Heart left ventricle (tissue), 16 donors: ENCODE data around the gene RALGPS1. TPM values are rescaled to one million over a fixed set of nuclear protein-coding genes. Genes with fewer than 3 reads are reported as not detected.

Source experiments
- ATAC-seq, 4 donors: fragments of 200-7000 bp; cut with Tn5 transposase; one replicate each; pipeline ENCODE4 v1.9.1; 2020 to 2022; ENCODE audit warnings: moderate library complexity in 4 of 4, mild to moderate bottlenecking in 3 of 4, moderate number of reproducible peaks in 1 of 4
- DNase-seq, 5 donors: peaks; one replicate each; pipeline ENCODE4 v3.0.0-alpha.2; 2020
- H3K27ac ChIP-seq, 12 donors: fragments of 200-600 bp; sonication (generic) in 4 of 12; one replicate each; pipeline versions ENCODE4 v1.5.0 to v1.8.0; 2016 to 2022; ENCODE audit warnings: mild to moderate bottlenecking in 2 of 12
- H3K27me3 ChIP-seq, 9 donors: fragments of 200-600 bp; sonication (generic) in 2 of 9; one replicate each; pipeline versions ENCODE4 v1.5.1 to v1.8.0; 2016 to 2022; ENCODE audit warnings: mild to moderate bottlenecking in 3 of 9
- H3K36me3 ChIP-seq, 9 donors: fragments of 200-600 bp; sonication (generic) in 2 of 9; one replicate each; pipeline versions ENCODE4 v1.5.0 to v1.8.0; 2018 to 2022; ENCODE audit warnings: mild to moderate bottlenecking in 2 of 9
- H3K4me1 ChIP-seq, 12 donors: fragments of 200-600 bp; sonication (generic) in 4 of 12; one replicate each; pipeline versions ENCODE4 v1.5.0 to v1.8.0; 2016 to 2022; ENCODE audit warnings: mild to moderate bottlenecking in 3 of 12
- H3K4me3 ChIP-seq, 12 donors: fragments of 200-600 bp; sonication (generic) in 4 of 12; one replicate each; pipeline versions ENCODE4 v1.5.0 to v1.8.0; 2017 to 2022; ENCODE audit warnings: mild to moderate bottlenecking in 9 of 12, moderate library complexity in 4 of 12
- H3K9me3 ChIP-seq, 12 donors: fragments of 200-600 bp; sonication (generic) in 4 of 12; one replicate each; pipeline versions ENCODE4 v1.5.0 to v1.8.0; 2016 to 2022; ENCODE audit warnings: mild to moderate bottlenecking in 1 of 12
- POLR2A ChIP-seq, 2 donors: fragments of 450-650 bp; IDR thresholded peaks; one replicate each; pipeline ENCODE4 v1.6.1; 2017; ENCODE audit warnings: antibody characterized with exemption in 2 of 2, mild to moderate bottlenecking in 2 of 2, moderate library complexity in 2 of 2
- WGBS, 4 donors: extraction: QIAGEN DNeasy Blood & Tissue Kit in 2 of 4; methylation state at CpG; one replicate each; pipeline versions ENCODE4 v1.1.5 to v1.1.7; 2013 to 2018; 5-methylcytosine and 5-hydroxymethylcytosine counted together
- intact Hi-C, 10 donors: fragments of 100-400 bp; cut with DNase I; formaldehyde crosslinking; loops; one replicate each; pipeline versions ENCODE4 v1.11.1 to v1.14.2; 2022
- polyA plus RNA-seq, 2 donors: library from polyadenylated mRNA; stranded (reverse); fragments of 200-250 nt; gene quantifications; one replicate each; pipeline ENCODE4 v1.2.3, GENCODE V29; 2013
- total RNA-seq, 9 donors: library from RNA; depleted of rRNA in 2 of 9; stranded (reverse); fragments of >200 nt in 2 of 9; fragmentation: NEBNext Ultra II Directional in 3 of 9; extraction: Animal tissue kit (Norgen Biotek cat#: 25700) in 3 of 9; gene quantifications; one replicate each; pipeline versions ENCODE4 v1.1.0 to v1.2.4, GENCODE V29; 2016 to 2023
- TF ChIP-seq, protein P1 (sequence below), 12 donors: fragments of 200-600 bp; sonication (generic) in 4 of 12; IDR thresholded peaks; one replicate each; pipeline versions ENCODE4 v1.5.0 to v1.8.0; 2018 to 2022; ENCODE audit warnings: antibody characterized with exemption in 12 of 12, mild to moderate bottlenecking in 5 of 12
- donor health status: ischemic (EF 13 %, LVEDD 7.1; RV severe dilation, severe dysfunction).
- donor health status: healthy with polysubstance abuse.
- donor health status: DM: no; HTN: yes; CAD: no.
- donor health status: DM: no; HTN: no; CAD: no.
- donor health status: ischemic (EF 25% LVEDD 6.9; RV normal size, moderate dysfunction).
- donor health status: ischemic (EF 25% LVEDD 5.7; RV mildly dilated, moderate dysfunction).
- donor health status: healthy.
- donor health status: DM: yes; HTN: yes; CAD: no.
- donor health status: ischemic (EF 35%, LVEDD 5.7; RV mildly dilated, moderate dysfunction).
- donor health status: nonischemic (EF 11% LVEDD 7.7; RV severe dilation, severe dysfunction).
- donor health status: DM: yes; HTN: yes; CAD: no.
- donor health status: PGD.
- donor health status: ischemic (EF 29% LVEDD 5.4; RV normal size, mild dysfunction).
- donor health status: nonischemic (EF 23%, LVEDD 6.1; RV moderate dilation, normal function).

Gene RALGPS1
- total and polyA plus RNA-seq, 11 donors, result 8.0 to 21.8 (median 14.4) TPM

DNA sequence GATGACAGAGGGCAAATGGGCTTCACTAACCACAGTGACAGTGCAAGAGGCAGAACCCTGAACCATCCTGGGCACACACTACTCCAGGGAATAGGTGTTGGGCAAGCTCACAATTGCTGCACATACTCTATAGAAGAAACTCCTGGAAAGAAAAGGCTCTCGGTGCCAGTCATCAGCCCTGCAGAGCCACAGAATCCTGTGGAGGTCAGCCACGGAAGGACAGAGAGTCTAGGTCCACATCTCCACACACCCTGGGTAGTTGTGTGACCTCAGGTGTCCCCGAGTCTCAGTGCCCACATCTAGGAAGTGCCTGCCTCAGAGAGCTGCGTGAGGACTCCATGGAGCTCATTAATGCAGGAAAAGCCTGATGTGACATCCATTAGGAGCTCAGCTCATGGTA lies 223.9 kb downstream of the RALGPS1 start:
- Histone ChIP-seq H3K9me3 (no peaks in the 10 kb centered on the region), H3K4me3 (no peak overlapping the region), H3K27me3 (no peaks in the 10 kb centered on the region), H3K4me1 (peaks cover 0 to 47% (median 26%) of the 10 kb centered on the region in 12 donors), H3K27ac (no peak overlapping the region), H3K36me3 (no peaks in the 10 kb centered on the region)
- TF ChIP-seq POLR2A (IDR thresholded peaks at IDR 0.05), result no peak
- TF ChIP-seq, protein P1, sequence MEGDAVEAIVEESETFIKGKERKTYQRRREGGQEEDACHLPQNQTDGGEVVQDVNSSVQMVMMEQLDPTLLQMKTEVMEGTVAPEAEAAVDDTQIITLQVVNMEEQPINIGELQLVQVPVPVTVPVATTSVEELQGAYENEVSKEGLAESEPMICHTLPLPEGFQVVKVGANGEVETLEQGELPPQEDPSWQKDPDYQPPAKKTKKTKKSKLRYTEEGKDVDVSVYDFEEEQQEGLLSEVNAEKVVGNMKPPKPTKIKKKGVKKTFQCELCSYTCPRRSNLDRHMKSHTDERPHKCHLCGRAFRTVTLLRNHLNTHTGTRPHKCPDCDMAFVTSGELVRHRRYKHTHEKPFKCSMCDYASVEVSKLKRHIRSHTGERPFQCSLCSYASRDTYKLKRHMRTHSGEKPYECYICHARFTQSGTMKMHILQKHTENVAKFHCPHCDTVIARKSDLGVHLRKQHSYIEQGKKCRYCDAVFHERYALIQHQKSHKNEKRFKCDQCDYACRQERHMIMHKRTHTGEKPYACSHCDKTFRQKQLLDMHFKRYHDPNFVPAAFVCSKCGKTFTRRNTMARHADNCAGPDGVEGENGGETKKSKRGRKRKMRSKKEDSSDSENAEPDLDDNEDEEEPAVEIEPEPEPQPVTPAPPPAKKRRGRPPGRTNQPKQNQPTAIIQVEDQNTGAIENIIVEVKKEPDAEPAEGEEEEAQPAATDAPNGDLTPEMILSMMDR (IDR thresholded peaks at IDR 0.05), result no peak
- WGBS, 4 donors, result 88 to 98% (median 97%) methylated on average over 4 of the region's 4 CpGs
- DNase-seq, result peak in 1 of 5 donors; percentile 10
- no peak for ATAC-seq
- intact Hi-C loops, result loop anchor here in 1 of 10 donors (5.0 kb wide), 1 partner anchor 59 kb away; no protein-coding TSS in a partner anchor

DNA sequence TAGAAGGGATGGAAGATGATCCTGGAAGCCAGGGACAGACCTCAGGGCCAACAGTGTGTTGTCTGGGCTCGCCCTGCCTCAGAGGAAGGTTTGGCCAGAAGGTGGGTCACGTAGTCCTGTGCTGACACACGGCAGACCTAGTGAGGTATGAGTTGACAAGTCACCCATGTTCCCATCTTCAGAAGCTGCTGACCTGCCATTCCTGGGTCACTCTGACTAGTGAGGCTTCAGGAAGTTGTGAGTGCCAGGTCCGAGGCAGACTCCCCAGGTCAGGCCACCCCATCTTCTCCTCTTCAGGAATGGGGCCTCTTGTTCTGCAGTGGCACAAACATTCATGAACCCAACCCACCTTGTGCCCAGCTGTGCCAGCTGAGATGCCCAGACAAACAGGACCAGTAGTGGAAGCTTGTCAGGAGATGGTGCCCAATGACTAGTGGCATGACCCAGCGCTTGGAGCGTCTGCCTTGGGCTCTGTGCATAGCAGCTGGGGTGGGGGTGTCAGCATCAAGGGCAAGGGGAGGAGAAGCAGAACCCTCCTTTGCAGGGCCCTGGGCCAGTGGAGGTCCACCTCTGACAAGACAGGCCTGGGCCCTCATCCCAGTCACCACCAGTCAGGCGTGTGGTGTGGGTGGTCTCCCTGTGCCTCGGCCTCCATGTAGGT lies 224.6 kb downstream of the RALGPS1 start:
- WGBS, 4 donors, result 93 to 98% (median 96%) methylated on average over 8 of the region's 8 CpGs
- Histone ChIP-seq H3K4me1 (peaks cover 0 to 41% (median 19%) of the 10 kb centered on the region in 12 donors), H3K9me3 (no peaks in the 10 kb centered on the region), H3K36me3 (no peaks in the 10 kb centered on the region), H3K4me3 (no peak overlapping the region), H3K27ac (no peak overlapping the region), H3K27me3 (no peaks in the 10 kb centered on the region)
- no peak for TF ChIP-seq POLR2A (IDR thresholded peaks at IDR 0.05)
- TF ChIP-seq, protein P1 (IDR thresholded peaks at IDR 0.05), result no peak
- intact Hi-C loops, result loop anchor here in 1 of 10 donors (5.0 kb wide), 1 partner anchor 58 kb away; no protein-coding TSS in a partner anchor
- ATAC-seq (no peak), DNase-seq (peak in 1 of 5 donors; percentile 16)

DNA sequence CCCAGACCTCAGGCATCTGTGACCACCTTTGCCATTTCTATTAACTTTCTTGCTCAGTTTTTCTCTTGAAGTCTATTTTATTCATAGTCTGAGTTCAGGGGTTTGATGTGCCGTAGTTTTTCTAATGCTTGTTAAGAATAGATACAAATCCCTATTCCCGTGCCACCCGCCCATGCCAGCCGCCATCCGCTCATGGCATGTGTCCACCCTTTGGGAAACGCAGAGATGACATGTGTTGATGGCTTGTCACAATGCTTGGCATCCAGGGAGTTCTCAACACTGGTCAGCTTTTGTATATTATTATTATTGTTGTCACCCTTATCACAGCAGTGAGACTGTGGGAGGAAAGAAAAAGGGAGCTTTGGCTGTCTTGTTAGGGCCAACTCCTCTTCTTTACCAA lies 225.2 kb downstream of the RALGPS1 start:
- DNase-seq, result peak in 1 of 5 donors; percentile 5
- no peaks in the 10 kb centered on the region for H3K27me3 ChIP-seq
- TF ChIP-seq, protein P1 (IDR thresholded peaks at IDR 0.05), result no peak
- TF ChIP-seq POLR2A (IDR thresholded peaks at IDR 0.05), result no peak
- 89 to 95% (median 91%) methylated on average over 6 of the region's 6 CpGs for WGBS, 4 donors
- no peak for ATAC-seq
- no peak overlapping the region for H3K4me3 ChIP-seq
- no peaks in the 10 kb centered on the region for H3K36me3 ChIP-seq
- H3K9me3 ChIP-seq, result no peaks in the 10 kb centered on the region
- intact Hi-C loops, result loop anchor here in 1 of 10 donors (5.0 kb wide), 1 partner anchor 58 kb away; no protein-coding TSS in a partner anchor
- no peak overlapping the region for H3K27ac ChIP-seq
- peaks cover 0 to 41% (median 17%) of the 10 kb centered on the region in 12 donors for H3K4me1 ChIP-seq

- DNase-seq (peak in 1 of 5 donors; percentile 9), ATAC-seq (no peak)
- H3K36me3 ChIP-seq, result no peaks in the 10 kb centered on the region
- no peaks in the 10 kb centered on the region for H3K27me3 ChIP-seq
- H3K27ac ChIP-seq, result no peak overlapping the region
- no peak for TF ChIP-seq POLR2A (IDR thresholded peaks at IDR 0.05)
- TF ChIP-seq, protein P1 (IDR thresholded peaks at IDR 0.05), result no peak
- H3K9me3 ChIP-seq, result no peaks in the 10 kb centered on the region
- H3K4me3 ChIP-seq, result no peak overlapping the region
- intact Hi-C loops, result no loop called here
- peaks cover 0 to 40% (median 16%) of the 10 kb centered on the region in 12 donors for H3K4me1 ChIP-seq
- WGBS, 4 donors, result 94 to 98% (median 96%) methylated on average over 6 of the region's 6 CpGs
Measured at GRCh38 chr9:127140181-127140580, 225.6 kb downstream of the RALGPS1 start.
